Endodermal cell (in vitro differentiated cells): ENCODE data around the gene FGF3. TPM values are rescaled to one million over a fixed set of nuclear protein-coding genes. Genes with fewer than 3 reads are reported as not detected.

ENCODE experiments used
- DNase-seq: peaks from one replicate; pipeline ENCODE4 v3.0.0-alpha.2; 2017
- H3K27ac ChIP-seq: 2 replicates; pipeline ENCODE4 v1.5.1; 2013; ENCODE audit warnings: mild to moderate bottlenecking, low read depth, low read length, moderate library complexity
- H3K27me3 ChIP-seq: 2 replicates; pipeline ENCODE4 v1.6.1; 2013; ENCODE audit warnings: mild to moderate bottlenecking, low read length, moderate library complexity; ENCODE audit not compliant: insufficient read depth, control insufficient read depth, poor library complexity, severe bottlenecking
- H3K36me3 ChIP-seq: 2 replicates; pipeline ENCODE4 v1.7.0; 2013; ENCODE audit warnings: mild to moderate bottlenecking, low read length, moderate library complexity; ENCODE audit not compliant: control insufficient read depth, insufficient read depth
- H3K4me1 ChIP-seq: one replicate; pipeline ENCODE4 v1.7.0; 2013; ENCODE audit warnings: low read length; ENCODE audit not compliant: control insufficient read depth, insufficient read depth
- H3K4me3 ChIP-seq: 2 replicates; pipeline ENCODE4 v1.5.1; 2013; ENCODE audit warnings: mild to moderate bottlenecking, low read length, moderate library complexity
- H3K9ac ChIP-seq: 2 replicates; pipeline ENCODE4 v1.6.1; 2013; ENCODE audit warnings: mild to moderate bottlenecking, low read length, moderate library complexity; ENCODE audit not compliant: poor library complexity, severe bottlenecking; ENCODE audit errors: extremely low read depth
- H3K9me3 ChIP-seq: 2 replicates; pipeline ENCODE4 v1.6.1; 2013; ENCODE audit warnings: mild to moderate bottlenecking, low read length, moderate library complexity; ENCODE audit not compliant: control insufficient read depth
- H3K27ac Mint-ChIP-seq: 2 replicates; pipeline ENCODE4 v1.8.0; 2020; ENCODE audit warnings: mixed read lengths
- H3K27me3 Mint-ChIP-seq: 2 replicates; pipeline ENCODE4 v1.8.0; 2021; ENCODE audit warnings: mild to moderate bottlenecking, mixed read lengths; ENCODE audit not compliant: insufficient read depth
- H3K36me3 Mint-ChIP-seq: 2 replicates; pipeline ENCODE4 v1.8.0; 2020; ENCODE audit warnings: low read depth, mixed read lengths
- H3K4me1 Mint-ChIP-seq: 2 replicates; pipeline ENCODE4 v1.8.0; 2020; ENCODE audit warnings: mixed read lengths
- H3K4me3 Mint-ChIP-seq: 2 replicates; pipeline ENCODE4 v1.8.0; 2020; ENCODE audit warnings: mild to moderate bottlenecking, moderate library complexity, mixed read lengths
- H3K9me3 Mint-ChIP-seq: 2 replicates; pipeline ENCODE4 v1.8.0; 2020; ENCODE audit warnings: mild to moderate bottlenecking, mixed read lengths
- CTCF ChIP-seq: fragments of 200-600 bp; sonication (generic); conservative IDR thresholded peaks from 2 replicates; pipeline ENCODE4 v1.5.0; 2021; ENCODE audit warnings: antibody characterized with exemption, mild to moderate bottlenecking
- WGBS, 2 experiments: methylation state at CpG; one replicate each; pipeline versions ENCODE4 v1.1.5 to v1.1.7; 2013; ENCODE audit warnings: missing lambda C conversion rate in 2 of 2, mixed read lengths in 1 of 2; ENCODE audit not compliant: insufficient coverage in 1 of 2, insufficient read length in 1 of 2; 5-methylcytosine and 5-hydroxymethylcytosine counted together
- total RNA-seq, 2 donors: library from RNA; stranded (reverse); fragmentation: NEBNext Ultra II Directional in 1 of 2; extraction: Animal tissue kit (Norgen Biotek cat#: 25700) in 1 of 2; gene quantifications; 2 replicates in 1 of 2; 3 replicates in 1 of 2; pipeline ENCODE4 v1.2.1, GENCODE V29; 2021

FGF3 gene
- total RNA-seq, 2 donors from 2014 or later, result not detected

DNA sequence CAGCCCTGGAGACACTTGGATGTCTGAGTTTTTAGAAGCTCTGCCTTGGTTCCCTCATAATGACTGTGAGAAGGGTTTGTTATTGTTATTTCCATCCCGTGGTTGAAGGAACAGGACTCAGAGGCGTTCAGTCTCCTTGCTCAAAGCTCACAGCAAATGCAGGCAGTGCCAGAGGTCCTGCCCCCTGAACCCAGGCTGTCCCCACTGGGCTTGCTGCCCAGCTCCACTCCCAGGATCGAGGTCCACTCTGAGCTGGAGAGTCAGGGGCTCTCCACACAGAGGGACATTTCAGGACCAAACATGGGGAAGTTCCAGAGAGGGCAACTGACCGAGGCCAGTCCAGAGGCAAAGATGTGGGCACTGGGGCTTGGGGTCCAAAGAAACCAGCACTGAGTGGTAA, 58.9 kb downstream of the FGF3 start:
- peaks cover 4% of the 10 kb centered on the region for H3K36me3 Mint-ChIP-seq
- WGBS, 2 experiments, result 90 to 94% methylated on average over 3 to 4 of the region's 4 CpGs
- no peak overlapping the region for H3K4me3 ChIP-seq

More for the DNA sequence above, 58.9 kb downstream of the FGF3 start:
- no peak overlapping the region for H3K4me3 Mint-ChIP-seq
- no peak overlapping the region for H3K27ac Mint-ChIP-seq
- no peaks in the 10 kb centered on the region for H3K36me3 ChIP-seq
- no peak for DNase-seq
- H3K9me3 Mint-ChIP-seq, result peaks cover 10% of the 10 kb centered on the region
- H3K9ac ChIP-seq, result no peak overlapping the region
- peaks cover 7% of the 10 kb centered on the region for H3K27me3 Mint-ChIP-seq
- no peak for TF ChIP-seq CTCF
- no peaks in the 10 kb centered on the region for H3K27me3 ChIP-seq
- H3K9me3 ChIP-seq, result no peaks in the 10 kb centered on the region
- no peak overlapping the region for H3K27ac ChIP-seq
- H3K4me1 Mint-ChIP-seq, result peaks cover 11% of the 10 kb centered on the region
- peaks cover 3% of the 10 kb centered on the region for H3K4me1 ChIP-seq

Other genes starting within 250 kb of the FGF3 start
- gene CCND1, start 178.3 kb downstream of the FGF3 start, total RNA-seq, result 100 to 1,000 TPM in 1 of 2 donors, 10 to 100 TPM in 1; 65.7 to 214 TPM
- 10 to 100 TPM; 23.2 to 32.2 TPM for gene LTO1, start 144.1 kb downstream of the FGF3 start, total RNA-seq
- gene FGF19, start 115.4 kb downstream of the FGF3 start, total RNA-seq, result under 1 TPM; 0.37 to 0.40 TPM
- 1 to 10 TPM in 1 of 2 donors, under 1 TPM in 1; 0.27 to 3.5 TPM for gene FGF4, start 44.1 kb downstream of the FGF3 start, total RNA-seq